ENCODE data around the gene SNRPE.

Gene SNRPE

GRCh38 chr1:203835476-203835875, 25.9 kb upstream of the SNRPE start:
- Histone ChIP-seq H3K27me3 (ENCODE audit: control insufficient read depth in 3 of 3, insufficient read depth in 3 of 3, low read depth in 1 of 3, low read length in 3 of 3) (no peaks in the 10 kb centered on the region), H2BK5ac (ENCODE audit: low read length) (no peak overlapping the region), H3K4me3 (ENCODE audit: low read length in 2 of 2) (no peak overlapping the region), H3K14ac (ENCODE audit: low read length) (no peak overlapping the region), H2BK12ac (ENCODE audit: low read length) (no peak overlapping the region), H3K27ac (replicated peaks; ENCODE audit: low read length) (no peak overlapping the region), H3K4me2 (ENCODE audit: insufficient read depth, low read length, poor library complexity, severe bottlenecking) (no peak overlapping the region), H3K79me1 (ENCODE audit: low read depth, low read length) (no peaks in the 10 kb centered on the region), H3K9me3 (replicated peaks in 1 of 2; ENCODE audit: control insufficient read depth in 2 of 2, insufficient read depth in 1 of 2, low read depth in 1 of 2, low read length in 2 of 2) (peaks cover 1 to 4% of the 10 kb centered on the region in 2 donors), H2BK15ac (ENCODE audit: low read length) (no peak overlapping the region), H3K23ac (ENCODE audit: low read depth, low read length, poor library complexity) (no peak overlapping the region), H2AK5ac (ENCODE audit: low read depth, low read length) (no peak overlapping the region), H2BK120ac (ENCODE audit: low read depth, low read length) (no peak overlapping the region), H4K8ac (ENCODE audit: low read depth, low read length) (no peak overlapping the region), H4K91ac (ENCODE audit: low read depth, low read length, poor library complexity) (no peak overlapping the region), H3K36me3 (replicated peaks in 1 of 2; ENCODE audit: control insufficient read depth in 2 of 2, insufficient read depth in 2 of 2, low read length in 2 of 2) (peaks cover 15 to 97% of the 10 kb centered on the region in 2 donors), H2AFZ (ENCODE audit: low read length) (no peak overlapping the region), H3K18ac (ENCODE audit: low read length) (no peak overlapping the region), H3K4ac (ENCODE audit: low read length) (no peak overlapping the region), H3K4me1 (ENCODE audit: control insufficient read depth in 2 of 2, insufficient read depth in 1 of 2, low read depth in 1 of 2, low read length in 2 of 2) (no peaks in the 10 kb centered on the region), H3K9ac (ENCODE audit: low read depth, low read length, poor library complexity) (no peak overlapping the region)
- WGBS, 2 donors (ENCODE audit: extremely low coverage in 2 of 2, insufficient read length in 2 of 2, insufficient replicate concordance in 1 of 2), result no CpG with 5 or more reads among the region's 3 CpGs
- no peak for DNase-seq (ENCODE audit: low spot score)

- H3K23ac ChIP-seq (ENCODE audit: low read depth, low read length, poor library complexity), result no peak overlapping the region
- H2BK12ac ChIP-seq (ENCODE audit: low read length), result no peak overlapping the region
- H2BK120ac ChIP-seq (ENCODE audit: low read depth, low read length), result no peak overlapping the region
- H3K4me2 ChIP-seq (ENCODE audit: insufficient read depth, low read length, poor library complexity, severe bottlenecking), result no peak overlapping the region
- no peak overlapping the region for H3K18ac ChIP-seq (ENCODE audit: low read length)
- H3K36me3 ChIP-seq (replicated peaks in 1 of 2; ENCODE audit: control insufficient read depth in 2 of 2, insufficient read depth in 2 of 2, low read length in 2 of 2), result peaks cover 18 to 92% of the 10 kb centered on the region in 2 donors
- H3K14ac ChIP-seq (ENCODE audit: low read length), result no peak overlapping the region
- no peak for DNase-seq (ENCODE audit: low spot score)
- no peak overlapping the region for H3K4me3 ChIP-seq (ENCODE audit: low read length in 2 of 2)
- H3K9me3 ChIP-seq (replicated peaks in 1 of 2; ENCODE audit: control insufficient read depth in 2 of 2, insufficient read depth in 1 of 2, low read depth in 1 of 2, low read length in 2 of 2), result peaks cover 1 to 4% of the 10 kb centered on the region in 2 donors
- H2AFZ ChIP-seq (ENCODE audit: low read length), result no peak overlapping the region
- H2BK15ac ChIP-seq (ENCODE audit: low read length), result no peak overlapping the region
- peaks cover 1% of the 10 kb centered on the region for H3K79me1 ChIP-seq (ENCODE audit: low read depth, low read length)
- no peak overlapping the region for H4K8ac ChIP-seq (ENCODE audit: low read depth, low read length)
- H2AK5ac ChIP-seq (ENCODE audit: low read depth, low read length), result no peak overlapping the region
- no peak overlapping the region for H3K27ac ChIP-seq (replicated peaks; ENCODE audit: low read length)
- no peak overlapping the region for H2BK5ac ChIP-seq (ENCODE audit: low read length)
- no peak overlapping the region for H4K91ac ChIP-seq (ENCODE audit: low read depth, low read length, poor library complexity)
- H3K4me1 ChIP-seq (ENCODE audit: control insufficient read depth in 2 of 2, insufficient read depth in 1 of 2, low read depth in 1 of 2, low read length in 2 of 2), result no peaks in the 10 kb centered on the region
- H3K9ac ChIP-seq (ENCODE audit: low read depth, low read length, poor library complexity), result no peak overlapping the region
- no peaks in the 10 kb centered on the region for H3K27me3 ChIP-seq (ENCODE audit: control insufficient read depth in 3 of 3, insufficient read depth in 3 of 3, low read depth in 1 of 3, low read length in 3 of 3)
- no peak overlapping the region for H3K4ac ChIP-seq (ENCODE audit: low read length)
- WGBS, 2 donors (ENCODE audit: extremely low coverage in 2 of 2, insufficient read length in 2 of 2, insufficient replicate concordance in 1 of 2), result 100% methylated on average over 2 of the region's 5 CpGs
Observed at GRCh38 chr1:203839081-203839480, 22.3 kb upstream of the SNRPE start.

- no peak overlapping the region for H3K18ac ChIP-seq (ENCODE audit: low read length)
- no peak overlapping the region for H3K4ac ChIP-seq (ENCODE audit: low read length)
- no peak for DNase-seq (ENCODE audit: low spot score)
- H2AFZ ChIP-seq (ENCODE audit: low read length), result no peak overlapping the region
- no peak overlapping the region for H3K14ac ChIP-seq (ENCODE audit: low read length)
- no peak overlapping the region for H3K4me3 ChIP-seq (ENCODE audit: low read length in 2 of 2)
- H3K4me1 ChIP-seq (ENCODE audit: control insufficient read depth in 2 of 2, insufficient read depth in 1 of 2, low read depth in 1 of 2, low read length in 2 of 2), result no peaks in the 10 kb centered on the region
- no peak overlapping the region for H4K91ac ChIP-seq (ENCODE audit: low read depth, low read length, poor library complexity)
- H3K9ac ChIP-seq (ENCODE audit: low read depth, low read length, poor library complexity), result no peak overlapping the region
- no peak overlapping the region for H3K23ac ChIP-seq (ENCODE audit: low read depth, low read length, poor library complexity)
- H2BK120ac ChIP-seq (ENCODE audit: low read depth, low read length), result no peak overlapping the region
- peaks cover 1% of the 10 kb centered on the region for H3K79me1 ChIP-seq (ENCODE audit: low read depth, low read length)
- no peak overlapping the region for H3K27ac ChIP-seq (replicated peaks; ENCODE audit: low read length)
- peaks cover 1 to 4% of the 10 kb centered on the region in 2 donors for H3K9me3 ChIP-seq (replicated peaks in 1 of 2; ENCODE audit: control insufficient read depth in 2 of 2, insufficient read depth in 1 of 2, low read depth in 1 of 2, low read length in 2 of 2)
- no peak overlapping the region for H2BK5ac ChIP-seq (ENCODE audit: low read length)
- H4K8ac ChIP-seq (ENCODE audit: low read depth, low read length), result no peak overlapping the region
- H3K36me3 ChIP-seq (replicated peaks in 1 of 2; ENCODE audit: control insufficient read depth in 2 of 2, insufficient read depth in 2 of 2, low read length in 2 of 2), result peaks cover 18 to 92% of the 10 kb centered on the region in 2 donors
- WGBS, 2 donors (ENCODE audit: extremely low coverage in 2 of 2, insufficient read length in 2 of 2, insufficient replicate concordance in 1 of 2), result no CpG with 5 or more reads among the region's 4 CpGs
- H2BK12ac ChIP-seq (ENCODE audit: low read length), result no peak overlapping the region
- no peak overlapping the region for H2AK5ac ChIP-seq (ENCODE audit: low read depth, low read length)
- no peak overlapping the region for H2BK15ac ChIP-seq (ENCODE audit: low read length)
- H3K27me3 ChIP-seq (ENCODE audit: control insufficient read depth in 3 of 3, insufficient read depth in 3 of 3, low read depth in 1 of 3, low read length in 3 of 3), result no peaks in the 10 kb centered on the region
- H3K4me2 ChIP-seq (ENCODE audit: insufficient read depth, low read length, poor library complexity, severe bottlenecking), result no peak overlapping the region
Observed at GRCh38 chr1:203840208-203840808, 21.1 kb upstream of the SNRPE start.

GRCh38 chr1:203842559-203842876, 18.9 kb upstream of the SNRPE start:
- no peak overlapping the region for H3K9ac ChIP-seq (ENCODE audit: low read depth, low read length, poor library complexity)
- peaks cover 18 to 92% of the 10 kb centered on the region in 2 donors for H3K36me3 ChIP-seq (replicated peaks in 1 of 2; ENCODE audit: control insufficient read depth in 2 of 2, insufficient read depth in 2 of 2, low read length in 2 of 2)
- DNase-seq (ENCODE audit: low spot score), result no peak
- no peak overlapping the region for H2AFZ ChIP-seq (ENCODE audit: low read length)
- no peaks in the 10 kb centered on the region for H3K4me1 ChIP-seq (ENCODE audit: control insufficient read depth in 2 of 2, insufficient read depth in 1 of 2, low read depth in 1 of 2, low read length in 2 of 2)
- no peak overlapping the region for H3K14ac ChIP-seq (ENCODE audit: low read length)
- H3K18ac ChIP-seq (ENCODE audit: low read length), result no peak overlapping the region
- H4K8ac ChIP-seq (ENCODE audit: low read depth, low read length), result no peak overlapping the region
- no peak overlapping the region for H3K4me3 ChIP-seq (ENCODE audit: low read length in 2 of 2)
- H2BK5ac ChIP-seq (ENCODE audit: low read length), result no peak overlapping the region
- no peak overlapping the region for H3K23ac ChIP-seq (ENCODE audit: low read depth, low read length, poor library complexity)
- H3K9me3 ChIP-seq (replicated peaks in 1 of 2; ENCODE audit: control insufficient read depth in 2 of 2, insufficient read depth in 1 of 2, low read depth in 1 of 2, low read length in 2 of 2), result peaks cover 1 to 4% of the 10 kb centered on the region in 2 donors
- no peak overlapping the region for H2BK12ac ChIP-seq (ENCODE audit: low read length)
- H2AK5ac ChIP-seq (ENCODE audit: low read depth, low read length), result no peak overlapping the region
- peaks cover 3% of the 10 kb centered on the region for H3K79me1 ChIP-seq (ENCODE audit: low read depth, low read length)
- H2BK15ac ChIP-seq (ENCODE audit: low read length), result no peak overlapping the region
- no peak overlapping the region for H3K4ac ChIP-seq (ENCODE audit: low read length)
- WGBS, 2 donors (ENCODE audit: extremely low coverage in 2 of 2, insufficient read length in 2 of 2, insufficient replicate concordance in 1 of 2), result no CpG with 5 or more reads among the region's 2 CpGs
- H3K4me2 ChIP-seq (ENCODE audit: insufficient read depth, low read length, poor library complexity, severe bottlenecking), result no peak overlapping the region
- H4K91ac ChIP-seq (ENCODE audit: low read depth, low read length, poor library complexity), result no peak overlapping the region
- H2BK120ac ChIP-seq (ENCODE audit: low read depth, low read length), result no peak overlapping the region
- no peak overlapping the region for H3K27ac ChIP-seq (replicated peaks; ENCODE audit: low read length)
- H3K27me3 ChIP-seq (ENCODE audit: control insufficient read depth in 3 of 3, insufficient read depth in 3 of 3, low read depth in 1 of 3, low read length in 3 of 3), result no peaks in the 10 kb centered on the region
